ENCODE results near the gene STX19.

GRCh38 chr3:94069194-94069813 is 40.9 kb upstream of the STX19 start:
- peak; percentile 47 for TF ChIP-seq CTCF (IDR thresholded peaks at IDR 0.05; ENCODE audit: insufficient read depth, low read depth, low read length)
- TF ChIP-seq EZH2 (IDR thresholded peaks at IDR 0.05; ENCODE audit: insufficient read depth, low read length): no peak
